Measurements from ENCODE around the gene CHL1.

DNA sequence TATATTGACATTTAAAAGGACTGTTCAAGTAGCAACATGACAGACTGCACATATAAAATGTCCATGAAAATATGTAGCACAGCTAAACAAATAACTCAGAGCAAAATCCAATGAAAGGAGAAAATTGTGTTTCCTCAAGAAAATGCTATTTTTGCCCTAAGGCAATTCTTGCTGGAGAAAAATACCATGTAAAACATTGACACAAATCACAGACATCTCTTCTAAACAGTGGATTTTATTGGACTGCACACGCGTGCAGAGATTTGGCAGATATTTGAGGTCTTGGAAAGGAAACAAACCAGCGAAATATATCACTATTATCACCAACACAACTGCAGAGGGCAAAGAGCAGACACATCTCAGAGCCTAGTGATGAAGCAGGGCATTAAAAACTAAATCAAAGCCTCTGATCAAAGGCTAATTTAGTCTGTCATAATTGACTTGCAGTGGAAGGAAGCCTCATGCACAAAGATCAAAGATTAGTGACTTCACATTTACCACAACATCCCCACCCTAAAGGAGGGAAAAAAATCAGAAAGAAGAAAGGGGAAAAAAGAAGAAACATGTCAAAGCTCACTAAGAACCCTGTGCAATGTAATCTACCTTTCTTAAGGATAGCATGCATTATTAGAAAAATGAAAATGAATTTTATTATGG is 52.4 kb downstream of the CHL1 start:
- TF ChIP-seq, protein P1, sequence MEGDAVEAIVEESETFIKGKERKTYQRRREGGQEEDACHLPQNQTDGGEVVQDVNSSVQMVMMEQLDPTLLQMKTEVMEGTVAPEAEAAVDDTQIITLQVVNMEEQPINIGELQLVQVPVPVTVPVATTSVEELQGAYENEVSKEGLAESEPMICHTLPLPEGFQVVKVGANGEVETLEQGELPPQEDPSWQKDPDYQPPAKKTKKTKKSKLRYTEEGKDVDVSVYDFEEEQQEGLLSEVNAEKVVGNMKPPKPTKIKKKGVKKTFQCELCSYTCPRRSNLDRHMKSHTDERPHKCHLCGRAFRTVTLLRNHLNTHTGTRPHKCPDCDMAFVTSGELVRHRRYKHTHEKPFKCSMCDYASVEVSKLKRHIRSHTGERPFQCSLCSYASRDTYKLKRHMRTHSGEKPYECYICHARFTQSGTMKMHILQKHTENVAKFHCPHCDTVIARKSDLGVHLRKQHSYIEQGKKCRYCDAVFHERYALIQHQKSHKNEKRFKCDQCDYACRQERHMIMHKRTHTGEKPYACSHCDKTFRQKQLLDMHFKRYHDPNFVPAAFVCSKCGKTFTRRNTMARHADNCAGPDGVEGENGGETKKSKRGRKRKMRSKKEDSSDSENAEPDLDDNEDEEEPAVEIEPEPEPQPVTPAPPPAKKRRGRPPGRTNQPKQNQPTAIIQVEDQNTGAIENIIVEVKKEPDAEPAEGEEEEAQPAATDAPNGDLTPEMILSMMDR (conservative IDR thresholded peaks at IDR 0.05; ENCODE audit: low read depth in 2 of 2), result no peak
- no peak for TF ChIP-seq CREB1 (CRISPR knock-in tag; IDR thresholded peaks at IDR 0.05; ENCODE audit: low read depth)
- no peak for TF ChIP-seq POLR2AphosphoS5 (IDR thresholded peaks at IDR 0.05; ENCODE audit: low read depth)
- no peak for TF ChIP-seq EZH2 (IDR thresholded peaks at IDR 0.05; ENCODE audit: low read depth, unreplicated experiment)
